Calu3 (cell line): ENCODE data around the gene ZNF100. TPM values are rescaled to one million over a fixed set of nuclear protein-coding genes. Genes with fewer than 3 reads are reported as not detected.
"Not testable (repeated sequence)": the region's sequence is repeated elsewhere in the genome, so short reads cannot be mapped to it uniquely, and the experiment has no call there.

Experiments used
- Bru-seq: library from RNA; stranded (reverse); fragments of 400-500 nt; gene quantifications from one replicate; lab custom pipeline; 2021; lab: Mats Ljungman, UMichigan
- BruChase-seq, 2 experiments: library from RNA; stranded (reverse); fragments of 400-500 nt; gene quantifications; one replicate each; lab custom pipeline; 2021; lab: Mats Ljungman, UMichigan
- BruUV-seq: library from RNA; stranded (reverse); fragments of 400-500 nt; replicated peaks from 2 replicates; lab custom pipeline; 2021; lab: Mats Ljungman, UMichigan
- CTCF ChIA-PET: fragments of 300-600 bp; sonication (Branson Sonifier 250); formaldehyde crosslinking; loops from one replicate; lab custom pipeline; 2022; ENCODE audit warnings: antibody characterized with exemption; lab: Charles Lee
- DNase-seq: peaks from one replicate; pipeline ENCODE4 v3.0.0; 2022
- H3K27ac Mint-ChIP-seq: one replicate; pipeline ENCODE4 v1.8.0; 2022; ENCODE audit warnings: mixed read lengths; ENCODE audit not compliant: unreplicated experiment
- H3K27me3 Mint-ChIP-seq: one replicate; pipeline ENCODE4 v1.8.0; 2022; ENCODE audit warnings: mixed read lengths; ENCODE audit not compliant: unreplicated experiment
- H3K36me3 Mint-ChIP-seq: one replicate; pipeline ENCODE4 v1.8.0; 2022; ENCODE audit warnings: mild to moderate bottlenecking, moderate library complexity, mixed read lengths; ENCODE audit not compliant: insufficient read depth, unreplicated experiment
- H3K4me1 Mint-ChIP-seq: one replicate; pipeline ENCODE4 v1.8.0; 2022; ENCODE audit warnings: mild to moderate bottlenecking, low read depth, mixed read lengths; ENCODE audit not compliant: unreplicated experiment
- H3K4me3 Mint-ChIP-seq: one replicate; pipeline ENCODE4 v1.8.0; 2022; ENCODE audit warnings: mild to moderate bottlenecking, low read depth, moderate library complexity, mixed read lengths; ENCODE audit not compliant: unreplicated experiment
- H3K9me3 Mint-ChIP-seq: one replicate; pipeline ENCODE4 v1.8.0; 2022; ENCODE audit warnings: low read depth, mixed read lengths; ENCODE audit not compliant: unreplicated experiment
- intact Hi-C: fragments of 100-400 bp; cut with micrococcal nuclease; formaldehyde crosslinking; loops from one replicate; pipeline ENCODE4 v1.10.0; 2022; ENCODE audit not compliant: unreplicated experiment
- long read RNA-seq: library from polyadenylated mRNA; stranded (forward); transcript quantifications from one replicate; pipeline ENCODE4 v2.0.0, GENCODE V29; 2022
- total RNA-seq: library from RNA; stranded (reverse); gene quantifications from 2 replicates; pipeline ENCODE4 v1.2.3, GENCODE V29; 2022
- TF ChIP-seq, protein P1 (sequence below): fragments of 200-600 bp; IDR thresholded peaks from one replicate; pipeline ENCODE4 v1.8.0; 2022; ENCODE audit warnings: antibody characterized with exemption; ENCODE audit not compliant: unreplicated experiment

The ZNF100 gene
- total RNA-seq, result 9.1 and 9.4 TPM in 2 replicates
- Bru-seq, nascent RNA, result percentile 82 among the genes with signal in this experiment
- percentile 71 among the genes with signal in this experiment for BruChase-seq, experiment 1, labeled RNA remaining after a 6-hour chase
- percentile 83 among the genes with signal in this experiment for BruChase-seq, experiment 2, labeled RNA remaining after a 2-hour chase
- long read RNA-seq, full-length matches to known transcripts, result 1 of 4 reads
- long read RNA-seq, partial matches to known transcripts, result 0 of 4 reads
- long read RNA-seq, other reads (novel, unspliced or antisense), result 3 of 4 reads

- peak; percentile 84 for DNase-seq
- peaks cover 12% of the 10 kb centered on the region for H3K36me3 Mint-ChIP-seq
- BruUV-seq, result TSS peak; percentile 33
- H3K27ac Mint-ChIP-seq, result peak within 1 kb of the TSS; percentile 87
- TF ChIP-seq, protein P1, sequence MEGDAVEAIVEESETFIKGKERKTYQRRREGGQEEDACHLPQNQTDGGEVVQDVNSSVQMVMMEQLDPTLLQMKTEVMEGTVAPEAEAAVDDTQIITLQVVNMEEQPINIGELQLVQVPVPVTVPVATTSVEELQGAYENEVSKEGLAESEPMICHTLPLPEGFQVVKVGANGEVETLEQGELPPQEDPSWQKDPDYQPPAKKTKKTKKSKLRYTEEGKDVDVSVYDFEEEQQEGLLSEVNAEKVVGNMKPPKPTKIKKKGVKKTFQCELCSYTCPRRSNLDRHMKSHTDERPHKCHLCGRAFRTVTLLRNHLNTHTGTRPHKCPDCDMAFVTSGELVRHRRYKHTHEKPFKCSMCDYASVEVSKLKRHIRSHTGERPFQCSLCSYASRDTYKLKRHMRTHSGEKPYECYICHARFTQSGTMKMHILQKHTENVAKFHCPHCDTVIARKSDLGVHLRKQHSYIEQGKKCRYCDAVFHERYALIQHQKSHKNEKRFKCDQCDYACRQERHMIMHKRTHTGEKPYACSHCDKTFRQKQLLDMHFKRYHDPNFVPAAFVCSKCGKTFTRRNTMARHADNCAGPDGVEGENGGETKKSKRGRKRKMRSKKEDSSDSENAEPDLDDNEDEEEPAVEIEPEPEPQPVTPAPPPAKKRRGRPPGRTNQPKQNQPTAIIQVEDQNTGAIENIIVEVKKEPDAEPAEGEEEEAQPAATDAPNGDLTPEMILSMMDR, result no peak
- H3K9me3 Mint-ChIP-seq, result no peaks in the 10 kb centered on the region
- intact Hi-C loops, result loop anchor here (10.0 kb wide), 1 partner anchor 1862 kb away; the partner anchor contains the start of gene ZNF93
- H3K4me1 Mint-ChIP-seq, result no peaks in the 10 kb centered on the region
- peak within 1 kb of the TSS; percentile 87 for H3K4me3 Mint-ChIP-seq
- CTCF ChIA-PET, result no interaction called here
- H3K27me3 Mint-ChIP-seq, result no peaks in the 10 kb centered on the region
Observed at GRCh38 chr19:21767065-21767800, at the start of gene ZNF100. Gene ZNF100 (minus strand): TSS chr19:21767579. CDS start chr19:21767429, 150 bp downstream.

GRCh38 chr19:21812448-21812847, 45.1 kb upstream of the ZNF100 start:
- no peak for DNase-seq
- BruUV-seq, result no TSS peak
- TF ChIP-seq, protein P1, result no peak
- CTCF ChIA-PET, result no interaction called here
- no peak overlapping the region for H3K27ac Mint-ChIP-seq
- no peaks in the 10 kb centered on the region for H3K36me3 Mint-ChIP-seq
- H3K27me3 Mint-ChIP-seq, result no peaks in the 10 kb centered on the region
- intact Hi-C loops, result no loop called here
- H3K4me3 Mint-ChIP-seq, result no peak overlapping the region
- no peaks in the 10 kb centered on the region for H3K9me3 Mint-ChIP-seq
- H3K4me1 Mint-ChIP-seq, result no peaks in the 10 kb centered on the region

GRCh38 chr19:21808400-21809000, 41.1 kb upstream of the ZNF100 start:
- CTCF ChIA-PET, DNase-seq, H3K9me3 Mint-ChIP-seq, H3K4me1 Mint-ChIP-seq, H3K27me3 Mint-ChIP-seq, H3K4me3 Mint-ChIP-seq, intact Hi-C loops, BruUV-seq, H3K27ac Mint-ChIP-seq, H3K36me3 Mint-ChIP-seq: not testable (repeated sequence)

- no peaks in the 10 kb centered on the region for H3K36me3 Mint-ChIP-seq
- TF ChIP-seq, protein P1, result no peak
- no peaks in the 10 kb centered on the region for H3K4me1 Mint-ChIP-seq
- peaks cover 1% of the 10 kb centered on the region for H3K9me3 Mint-ChIP-seq
- no peak overlapping the region for H3K27ac Mint-ChIP-seq
- no TSS peak for BruUV-seq
- H3K27me3 Mint-ChIP-seq, result no peaks in the 10 kb centered on the region
- no peak for DNase-seq
- H3K4me3 Mint-ChIP-seq, result no peak overlapping the region
- CTCF ChIA-PET, result interaction anchor here (0.6 kb wide), 1 partner anchor 50 kb away, joined by 3 read pairs; no protein-coding TSS in a partner anchor
- intact Hi-C loops, result no loop called here
Observed at GRCh38 chr19:21789466-21790085, 22.2 kb upstream of the ZNF100 start.
